ENCODE results near the gene CADM2.

GRCh38 chr3:85890043-85890555, 931.3 kb downstream of the CADM2 start:
- no peak for TF ChIP-seq POLR2A (IDR thresholded peaks at IDR 0.05)
- TF ChIP-seq CTCF (IDR thresholded peaks at IDR 0.05): no peak
- no peak for TF ChIP-seq POLR2AphosphoS5 (IDR thresholded peaks at IDR 0.05)

Measured in prostate gland (tissue), 2 donors.